SK-N-SH treated with all-trans-retinoic acid at 6 μM for 48 hours (cell line): ENCODE measurements around the gene PRKAG2.

ENCODE experiments used
- ATAC-seq: fragments of 200-7000 bp; cut with Tn5 transposase; 3 replicates; pipeline ENCODE4 v1.9.1; 2020; ENCODE audit warnings: mild to moderate bottlenecking, moderate library complexity
- ARNTL ChIP-seq: fragments of 450-650 bp; formaldehyde crosslinking; IDR thresholded peaks from 2 replicates; pipeline ENCODE4 v1.5.0; 2020; ENCODE audit warnings: low read depth, mild to moderate bottlenecking, moderate library complexity, borderline replicate concordance
- BACH2 ChIP-seq: fragments of 250-450 bp; sonication (Bioruptor Pico); IDR thresholded peaks from 2 replicates; pipeline ENCODE4 v1.9.0; 2021; ENCODE audit warnings: mild to moderate bottlenecking, borderline replicate concordance
- CREB5 ChIP-seq: fragments of 250-450 bp; sonication (Bioruptor Pico); IDR thresholded peaks from 2 replicates; pipeline ENCODE4 v1.5.1; 2020; ENCODE audit warnings: low read depth, mild to moderate bottlenecking, moderate library complexity
- CSDC2 ChIP-seq: fragments of 250-450 bp; sonication (Bioruptor Pico); IDR thresholded peaks from 2 replicates; pipeline ENCODE4 v1.5.0; 2020; ENCODE audit warnings: mild to moderate bottlenecking, moderate library complexity
- CSRNP3 ChIP-seq: fragments of 250-450 bp; sonication (Bioruptor Pico); IDR thresholded peaks from 2 replicates; pipeline ENCODE4 v1.5.1; 2021; ENCODE audit warnings: mild to moderate bottlenecking, moderate library complexity
- ESRRG ChIP-seq: fragments of 250-450 bp; sonication (Bioruptor Pico); IDR thresholded peaks from 2 replicates; pipeline ENCODE4 v1.6.1; 2021; ENCODE audit warnings: mild to moderate bottlenecking
- GLIS3 ChIP-seq: fragments of 250-450 bp; sonication (Bioruptor Pico); IDR thresholded peaks from 2 replicates; pipeline ENCODE4 v1.5.0; 2020; ENCODE audit warnings: mild to moderate bottlenecking, moderate library complexity
- ISL1 ChIP-seq: fragments of 250-450 bp; sonication (Bioruptor Pico); IDR thresholded peaks from 2 replicates; pipeline ENCODE4 v2.1.2; 2022; ENCODE audit warnings: mild to moderate bottlenecking, moderate library complexity
- OSR1 ChIP-seq: fragments of 250-450 bp; sonication (Bioruptor Pico); IDR thresholded peaks from 2 replicates; pipeline ENCODE4 v1.8.0; 2022; ENCODE audit warnings: moderate library complexity, mild to moderate bottlenecking, inconsistent platforms
- PATZ1 ChIP-seq: fragments of 250-450 bp; sonication (Bioruptor Pico); IDR thresholded peaks from 2 replicates; pipeline ENCODE4 v1.8.0; 2020; ENCODE audit warnings: mild to moderate bottlenecking, moderate library complexity, borderline replicate concordance
- RARB ChIP-seq: fragments of 250-450 bp; sonication (Bioruptor Pico); IDR thresholded peaks from 2 replicates; pipeline ENCODE4 v1.8.0; 2021; ENCODE audit warnings: mild to moderate bottlenecking, moderate library complexity
- SNAI2 ChIP-seq: fragments of 250-450 bp; sonication (Bioruptor Pico); IDR thresholded peaks from 2 replicates; pipeline ENCODE4 v1.5.0; 2020; ENCODE audit warnings: mild to moderate bottlenecking, moderate library complexity
- TCF4 ChIP-seq: fragments of 250-450 bp; sonication (Bioruptor Pico); IDR thresholded peaks from 2 replicates; pipeline ENCODE4 v1.8.0; 2021; ENCODE audit warnings: mild to moderate bottlenecking, moderate library complexity, borderline replicate concordance
- TOX ChIP-seq: fragments of 250-450 bp; sonication (Bioruptor Pico); IDR thresholded peaks from 2 replicates; pipeline ENCODE4 v1.8.0; 2021; ENCODE audit warnings: mild to moderate bottlenecking, moderate library complexity, borderline replicate concordance
- TSHZ2 ChIP-seq: fragments of 250-450 bp; sonication (Bioruptor Pico); IDR thresholded peaks from 2 replicates; pipeline ENCODE4 v1.5.0; 2020; ENCODE audit warnings: mild to moderate bottlenecking, moderate library complexity
- ZC3H10 ChIP-seq: fragments of 250-450 bp; sonication (Bioruptor Pico); IDR thresholded peaks from 2 replicates; pipeline ENCODE4 v1.5.1; 2021; ENCODE audit warnings: mild to moderate bottlenecking, moderate library complexity
- ZFP3 ChIP-seq: fragments of 250-450 bp; sonication (Bioruptor Pico); IDR thresholded peaks from 2 replicates; pipeline ENCODE4 v1.5.0; 2020; ENCODE audit warnings: mild to moderate bottlenecking, moderate library complexity
- ZFP30 ChIP-seq: fragments of 450-650 bp; formaldehyde crosslinking; IDR thresholded peaks from 2 replicates; pipeline ENCODE4 v1.5.0; 2022; ENCODE audit warnings: mild to moderate bottlenecking, moderate library complexity
- ZNF565 ChIP-seq: fragments of 450-650 bp; formaldehyde crosslinking; conservative IDR thresholded peaks from 2 replicates; pipeline ENCODE4 v1.5.0; 2020; ENCODE audit warnings: low read depth, mild to moderate bottlenecking, moderate library complexity
- ZNF8 ChIP-seq: fragments of 450-650 bp; formaldehyde crosslinking; IDR thresholded peaks from 2 replicates; pipeline ENCODE4 v1.5.0; 2020; ENCODE audit warnings: mild to moderate bottlenecking, moderate library complexity
- TF ChIP-seq, protein P1 (sequence below): fragments of 250-450 bp; sonication (Bioruptor Pico); IDR thresholded peaks from 2 replicates; pipeline ENCODE4 v1.8.0; 2021; ENCODE audit warnings: low read depth, mild to moderate bottlenecking, moderate library complexity, borderline replicate concordance

PRKAG2 gene

GRCh38 chr7:151839451-151839921 lies 37.4 kb downstream of the PRKAG2 start:
- TF ChIP-seq BACH2 = no peak
- TF ChIP-seq GLIS3 (CRISPR knock-in tag) = no peak
- ATAC-seq = no peak; the same call in 2 of the 3 replicates

GRCh38 chr7:151838861-151839381 lies 38.0 kb downstream of the PRKAG2 start:
- no peak for ATAC-seq
- TF ChIP-seq ZC3H10 (CRISPR knock-in tag) (no peak), CSRNP3 (CRISPR knock-in tag) (no peak), RARB (CRISPR knock-in tag) (no peak), ZNF565 (no peak), BACH2 (no peak), ZFP30 (CRISPR knock-in tag) (no peak), TSHZ2 (no peak), SNAI2 (CRISPR knock-in tag) (no peak), PATZ1 (no peak), ZFP3 (CRISPR knock-in tag) (no peak), CREB5 (no peak), CSDC2 (CRISPR knock-in tag) (no peak), OSR1 (CRISPR knock-in tag) (no peak), ESRRG (CRISPR knock-in tag) (no peak), GLIS3 (CRISPR knock-in tag) (no peak), ARNTL (CRISPR knock-in tag) (no peak)
- TF ChIP-seq, protein P1, sequence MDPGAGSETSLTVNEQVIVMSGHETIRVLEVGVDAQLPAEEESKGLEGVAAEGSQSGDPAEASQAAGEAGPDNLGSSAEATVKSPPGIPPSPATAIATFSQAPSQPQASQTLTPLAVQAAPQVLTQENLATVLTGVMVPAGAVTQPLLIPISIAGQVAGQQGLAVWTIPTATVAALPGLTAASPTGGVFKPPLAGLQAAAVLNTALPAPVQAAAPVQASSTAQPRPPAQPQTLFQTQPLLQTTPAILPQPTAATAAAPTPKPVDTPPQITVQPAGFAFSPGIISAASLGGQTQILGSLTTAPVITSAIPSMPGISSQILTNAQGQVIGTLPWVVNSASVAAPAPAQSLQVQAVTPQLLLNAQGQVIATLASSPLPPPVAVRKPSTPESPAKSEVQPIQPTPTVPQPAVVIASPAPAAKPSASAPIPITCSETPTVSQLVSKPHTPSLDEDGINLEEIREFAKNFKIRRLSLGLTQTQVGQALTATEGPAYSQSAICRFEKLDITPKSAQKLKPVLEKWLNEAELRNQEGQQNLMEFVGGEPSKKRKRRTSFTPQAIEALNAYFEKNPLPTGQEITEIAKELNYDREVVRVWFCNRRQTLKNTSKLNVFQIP (CRISPR knock-in tag) = no peak

DNA sequence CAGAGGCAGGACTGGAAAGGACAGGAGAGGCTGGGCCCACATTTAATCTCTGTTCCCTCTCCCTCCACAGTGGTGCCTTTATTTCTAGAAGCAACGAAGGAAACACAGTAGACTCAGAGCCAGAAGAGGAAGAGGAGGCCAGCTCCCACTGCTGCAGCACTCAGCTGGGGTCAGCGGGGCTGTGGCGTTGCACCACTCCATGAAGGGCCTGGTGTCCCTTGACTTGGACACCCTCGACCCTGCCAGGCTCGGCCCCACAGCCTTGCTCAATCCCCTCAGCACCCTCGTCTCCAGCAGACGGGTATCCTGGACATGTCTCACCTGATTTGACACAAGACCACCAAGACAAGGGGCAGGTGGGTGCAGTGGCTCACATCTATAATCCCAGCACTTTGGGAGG lies 38.8 kb downstream of the PRKAG2 start:
- ATAC-seq = no peak
- TF ChIP-seq ESRRG (CRISPR knock-in tag) (no peak), ISL1 (no peak), TOX (CRISPR knock-in tag) (no peak)

GRCh38 chr7:151837285-151838042 lies 39.5 kb downstream of the PRKAG2 start:
- ATAC-seq = no peak
- no peak for TF ChIP-seq ARNTL (CRISPR knock-in tag)
- no peak for TF ChIP-seq OSR1 (CRISPR knock-in tag)
- TF ChIP-seq CSDC2 (CRISPR knock-in tag) = no peak
- no peak for TF ChIP-seq ZFP30 (CRISPR knock-in tag)
- no peak for TF ChIP-seq GLIS3 (CRISPR knock-in tag)
- no peak for TF ChIP-seq RARB (CRISPR knock-in tag)
- TF ChIP-seq TCF4 (CRISPR knock-in tag) = no peak
- no peak for TF ChIP-seq ZNF565
- no peak for TF ChIP-seq ZNF8 (CRISPR knock-in tag)
- no peak for TF ChIP-seq CREB5
- no peak for TF ChIP-seq CSRNP3 (CRISPR knock-in tag)
- TF ChIP-seq PATZ1 = no peak
